ENCODE results near the gene SEMA4F.

DNA sequence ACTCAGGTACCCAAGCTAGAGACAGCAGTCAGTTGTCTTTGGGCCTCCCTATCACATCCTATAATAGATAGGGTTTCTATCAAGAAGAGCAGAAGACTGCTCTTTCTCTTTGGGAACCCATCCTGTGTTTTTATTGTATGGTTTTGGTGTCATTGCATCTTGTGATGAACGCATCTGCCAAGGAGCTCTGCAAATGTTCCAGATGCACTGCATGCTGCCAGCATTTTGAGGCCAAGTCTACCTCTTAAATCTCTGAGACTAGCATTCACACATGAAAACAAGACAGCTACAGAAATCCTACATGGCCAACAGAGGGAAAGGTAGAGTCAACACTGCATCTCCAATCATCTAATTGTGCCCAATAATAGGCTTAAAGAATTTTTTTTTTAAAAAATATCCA is 14.0 kb downstream of the SEMA4F start:
- TF ChIP-seq, protein P1, sequence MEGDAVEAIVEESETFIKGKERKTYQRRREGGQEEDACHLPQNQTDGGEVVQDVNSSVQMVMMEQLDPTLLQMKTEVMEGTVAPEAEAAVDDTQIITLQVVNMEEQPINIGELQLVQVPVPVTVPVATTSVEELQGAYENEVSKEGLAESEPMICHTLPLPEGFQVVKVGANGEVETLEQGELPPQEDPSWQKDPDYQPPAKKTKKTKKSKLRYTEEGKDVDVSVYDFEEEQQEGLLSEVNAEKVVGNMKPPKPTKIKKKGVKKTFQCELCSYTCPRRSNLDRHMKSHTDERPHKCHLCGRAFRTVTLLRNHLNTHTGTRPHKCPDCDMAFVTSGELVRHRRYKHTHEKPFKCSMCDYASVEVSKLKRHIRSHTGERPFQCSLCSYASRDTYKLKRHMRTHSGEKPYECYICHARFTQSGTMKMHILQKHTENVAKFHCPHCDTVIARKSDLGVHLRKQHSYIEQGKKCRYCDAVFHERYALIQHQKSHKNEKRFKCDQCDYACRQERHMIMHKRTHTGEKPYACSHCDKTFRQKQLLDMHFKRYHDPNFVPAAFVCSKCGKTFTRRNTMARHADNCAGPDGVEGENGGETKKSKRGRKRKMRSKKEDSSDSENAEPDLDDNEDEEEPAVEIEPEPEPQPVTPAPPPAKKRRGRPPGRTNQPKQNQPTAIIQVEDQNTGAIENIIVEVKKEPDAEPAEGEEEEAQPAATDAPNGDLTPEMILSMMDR (conservative IDR thresholded peaks at IDR 0.05 in 1 of 2, IDR thresholded peaks at IDR 0.05 in 1 of 2; ENCODE audit: low read depth in 1 of 2, low read length in 2 of 2), result no peak
- TF ChIP-seq EZH2 (IDR thresholded peaks at IDR 0.05; ENCODE audit: low read length, missing control alignments), result no peak

Data from fibroblast of lung (primary cell).